ENCODE measurements around the gene FBLN1. TPM values are rescaled to one million over a fixed set of nuclear protein-coding genes. Genes with fewer than 3 reads are reported as not detected.
"Not testable (repeated sequence)": the region's sequence is repeated elsewhere in the genome, so short reads cannot be mapped to it uniquely, and the experiment has no call there.

Gene FBLN1
- total RNA-seq, 1 donor: 0.10 TPM

DNA sequence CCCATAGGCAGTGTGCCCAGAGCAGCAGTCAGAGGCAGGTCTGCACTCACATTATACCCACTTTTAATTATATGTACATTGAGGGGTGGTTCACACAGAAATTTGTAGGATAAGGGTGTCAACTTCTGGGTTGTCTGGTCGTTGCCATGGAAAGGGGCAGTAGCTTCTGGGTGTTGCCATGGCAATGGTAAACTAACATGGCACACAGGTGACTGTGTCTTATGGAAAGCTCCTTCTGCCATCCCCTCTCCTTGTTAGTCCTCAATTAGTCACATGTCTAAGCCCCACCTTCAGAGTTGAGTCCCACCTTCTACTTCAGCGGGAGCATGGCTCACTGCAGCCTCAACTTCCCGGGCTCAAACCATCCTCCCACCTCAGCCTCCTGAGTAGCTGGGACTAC lies 112.7 kb downstream of the FBLN1 start:
- H3K9me3 ChIP-seq (ENCODE audit: low read depth, low read length): no peaks in the 10 kb centered on the region
- peaks cover 4% of the 10 kb centered on the region for H3K4me1 ChIP-seq (ENCODE audit: insufficient read depth, low read length)
- no peak overlapping the region for H3K4me3 ChIP-seq (ENCODE audit: low read length)
- no peaks in the 10 kb centered on the region for H3K27me3 ChIP-seq (ENCODE audit: insufficient read depth, low read length)

DNA sequence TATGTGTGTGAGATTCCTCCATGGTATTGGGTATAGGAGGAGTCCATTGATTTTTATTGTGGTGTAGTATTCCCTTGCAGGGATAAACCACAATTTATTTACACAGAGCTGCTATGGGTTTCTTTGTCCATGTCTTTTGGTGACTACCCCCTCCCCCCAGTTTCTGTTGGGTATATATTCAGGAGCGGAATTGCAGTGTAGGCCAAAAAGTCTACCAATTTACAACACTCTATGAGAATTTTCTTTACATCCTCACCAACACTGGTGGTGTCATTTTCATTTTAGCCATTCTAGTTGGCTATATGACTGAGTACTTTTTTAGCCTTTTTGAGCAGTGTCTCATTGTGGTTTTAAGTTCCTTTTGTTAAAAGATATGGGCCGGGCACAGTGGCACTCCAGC lies 113.7 kb downstream of the FBLN1 start:
- Histone ChIP-seq H3K9me3 (ENCODE audit: low read depth, low read length) (no peaks in the 10 kb centered on the region), H3K4me1 (ENCODE audit: insufficient read depth, low read length) (peaks cover 4% of the 10 kb centered on the region), H3K4me3 (ENCODE audit: low read length) (no peak overlapping the region), H3K27me3 (ENCODE audit: insufficient read depth, low read length) (no peaks in the 10 kb centered on the region)

DNA sequence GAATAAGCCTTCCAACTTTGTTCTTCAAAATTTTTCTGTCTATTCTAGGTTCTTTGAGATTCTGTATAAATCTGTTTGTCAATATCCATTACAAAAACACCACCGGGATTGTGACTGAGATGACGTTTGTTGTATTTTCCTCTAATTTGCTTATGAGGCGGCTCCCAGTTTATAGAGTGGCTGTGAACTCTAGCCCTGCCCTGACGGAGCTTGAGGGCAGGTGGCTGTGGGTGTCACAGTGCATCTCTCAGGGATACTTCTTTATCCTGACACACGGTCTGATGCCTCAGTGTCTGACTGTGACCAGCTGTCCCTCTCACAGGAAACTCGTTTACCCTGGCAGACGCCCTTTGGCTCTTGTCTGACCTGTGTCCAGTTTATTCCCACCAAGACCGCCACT lies 115.3 kb downstream of the FBLN1 start:
- Histone ChIP-seq H3K9me3 (ENCODE audit: low read depth, low read length) (no peaks in the 10 kb centered on the region), H3K27me3 (ENCODE audit: insufficient read depth, low read length) (no peaks in the 10 kb centered on the region), H3K4me1 (ENCODE audit: insufficient read depth, low read length) (no peaks in the 10 kb centered on the region)

DNA sequence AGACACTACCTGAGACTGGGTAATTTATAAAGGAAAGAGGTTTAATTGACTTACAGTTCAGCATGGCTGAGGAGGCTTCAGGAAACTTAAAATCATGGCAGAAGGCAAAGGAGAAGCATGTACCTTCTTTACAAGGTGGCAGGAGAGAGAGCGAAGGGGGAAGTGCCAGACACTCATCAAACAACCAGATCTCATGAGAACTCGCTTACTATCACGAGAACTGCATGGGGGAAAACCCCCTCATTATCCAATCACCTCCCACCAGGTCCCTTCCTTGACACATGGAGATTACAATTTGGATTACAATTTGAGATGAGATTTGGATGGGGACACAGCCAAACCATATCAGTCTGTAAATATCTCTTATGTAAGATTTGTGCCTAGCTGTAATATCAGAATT lies 118.0 kb downstream of the FBLN1 start:
- no peaks in the 10 kb centered on the region for H3K27me3 ChIP-seq (ENCODE audit: insufficient read depth, low read length)
- H3K4me1 ChIP-seq (ENCODE audit: insufficient read depth, low read length): peaks cover 6% of the 10 kb centered on the region
- H3K9me3 ChIP-seq (ENCODE audit: low read depth, low read length): no peaks in the 10 kb centered on the region
- no peak overlapping the region for H3K4me3 ChIP-seq (ENCODE audit: low read length)

More for the DNA sequence above, 115.3 kb downstream of the FBLN1 start:
- no peak overlapping the region for H3K4me3 ChIP-seq (ENCODE audit: low read length)

DNA sequence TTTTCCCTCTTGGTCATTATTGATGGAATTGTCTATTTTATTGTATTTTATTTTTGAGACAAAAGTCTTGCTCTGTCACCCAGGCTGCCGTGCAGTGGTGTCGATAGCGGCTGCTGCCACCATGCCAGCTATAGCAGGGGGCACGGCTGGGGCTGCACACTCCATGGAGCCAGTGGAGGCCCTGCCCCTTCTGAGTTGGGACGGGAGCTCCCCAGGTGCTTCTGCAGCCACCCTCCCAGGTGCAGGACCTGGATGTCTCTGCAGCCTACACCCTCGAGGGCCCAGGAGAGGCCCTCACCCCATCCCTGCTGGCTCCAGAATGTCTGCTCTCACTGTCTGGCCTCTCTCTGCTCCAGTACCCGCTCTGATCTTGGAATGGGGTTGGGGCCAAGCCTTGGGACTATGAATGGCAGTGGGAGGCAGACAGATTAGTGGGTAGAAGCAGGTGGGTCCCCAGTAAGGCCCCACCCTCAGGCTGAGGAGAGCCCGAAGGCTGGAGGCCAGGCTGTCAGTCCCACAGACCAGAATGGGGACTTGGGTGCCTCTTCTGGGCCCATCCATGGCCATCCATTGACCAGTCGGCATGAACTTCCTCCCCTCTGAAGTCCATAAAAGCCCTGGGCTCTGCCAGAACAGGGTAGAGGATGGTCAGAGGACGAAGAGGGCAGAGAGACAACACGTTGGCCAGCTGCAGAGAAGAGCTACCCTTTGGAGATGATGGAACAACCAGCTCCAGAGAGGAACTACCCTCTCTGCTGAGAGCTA lies 119.3 kb downstream of the FBLN1 start:
- Histone ChIP-seq H3K27me3 (ENCODE audit: insufficient read depth, low read length) (no peaks in the 10 kb centered on the region), H3K4me3 (ENCODE audit: low read length) (no peak overlapping the region), H3K9me3 (ENCODE audit: low read depth, low read length) (no peaks in the 10 kb centered on the region), H3K4me1 (ENCODE audit: insufficient read depth, low read length) (peaks cover 6% of the 10 kb centered on the region)

DNA sequence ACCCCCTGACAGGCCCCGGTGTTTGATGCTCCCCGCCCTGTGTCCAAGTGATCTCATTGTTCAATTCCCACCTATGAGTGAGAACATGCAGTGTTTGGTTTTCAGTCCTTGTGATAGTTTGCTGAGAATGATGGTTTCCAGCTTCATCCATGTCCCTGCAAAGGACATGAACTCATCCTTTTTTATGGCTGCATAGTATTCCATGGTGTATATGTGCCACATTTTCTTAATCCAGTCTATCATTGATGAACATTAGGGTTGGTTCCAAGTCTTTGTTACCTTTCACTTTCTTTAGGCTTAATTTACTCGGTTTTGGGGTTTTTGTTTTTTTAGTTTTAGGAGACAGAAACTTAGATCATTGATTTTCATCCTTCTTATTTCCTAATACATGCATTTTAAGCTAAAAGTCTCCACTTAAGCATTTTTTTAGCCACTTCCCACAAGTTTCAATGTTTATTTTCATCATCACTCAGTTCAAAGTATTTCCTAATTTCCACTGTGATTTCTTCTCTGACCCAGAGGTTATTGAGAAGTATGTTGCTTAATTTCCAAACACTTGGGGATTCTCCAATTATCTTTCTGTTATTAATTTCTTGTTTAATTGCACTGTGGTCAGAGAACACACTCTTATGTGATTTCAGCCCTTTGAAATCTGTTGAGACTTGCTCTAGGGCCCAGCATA lies 120.9 kb downstream of the FBLN1 start:
- H3K4me1 ChIP-seq (ENCODE audit: insufficient read depth, low read length); H3K27me3 ChIP-seq (ENCODE audit: insufficient read depth, low read length); H3K9me3 ChIP-seq (ENCODE audit: low read depth, low read length); H3K4me3 ChIP-seq (ENCODE audit: low read length): not testable (repeated sequence)

DNA sequence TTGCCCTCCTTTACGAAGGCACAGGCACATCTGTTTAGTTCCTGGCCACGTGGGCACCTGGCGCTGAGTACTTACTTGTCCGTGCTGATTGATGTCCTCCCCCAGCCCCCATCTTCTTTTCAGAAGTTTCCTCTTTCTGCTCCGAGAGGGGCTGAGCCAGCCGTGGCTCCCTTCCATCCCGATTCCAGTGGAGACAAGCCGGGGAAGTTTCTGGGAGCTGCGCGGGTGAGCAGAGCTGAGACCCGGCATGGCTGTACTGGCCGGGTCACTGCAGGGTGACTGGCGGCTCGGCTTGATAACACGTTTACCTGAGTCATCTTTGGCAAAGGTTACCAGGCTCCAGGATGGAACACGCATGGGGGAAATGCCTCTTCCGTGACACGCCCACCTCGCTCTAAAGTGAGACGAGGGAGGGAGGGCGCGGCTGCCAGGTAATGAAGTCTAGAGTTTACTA lies 123.5 kb downstream of the FBLN1 start:
- Histone ChIP-seq H3K27me3 (ENCODE audit: insufficient read depth, low read length) (no peaks in the 10 kb centered on the region), H3K4me3 (ENCODE audit: low read length) (no peak overlapping the region), H3K9me3 (ENCODE audit: low read depth, low read length) (no peaks in the 10 kb centered on the region), H3K4me1 (ENCODE audit: insufficient read depth, low read length) (peaks cover 8% of the 10 kb centered on the region)

DNA sequence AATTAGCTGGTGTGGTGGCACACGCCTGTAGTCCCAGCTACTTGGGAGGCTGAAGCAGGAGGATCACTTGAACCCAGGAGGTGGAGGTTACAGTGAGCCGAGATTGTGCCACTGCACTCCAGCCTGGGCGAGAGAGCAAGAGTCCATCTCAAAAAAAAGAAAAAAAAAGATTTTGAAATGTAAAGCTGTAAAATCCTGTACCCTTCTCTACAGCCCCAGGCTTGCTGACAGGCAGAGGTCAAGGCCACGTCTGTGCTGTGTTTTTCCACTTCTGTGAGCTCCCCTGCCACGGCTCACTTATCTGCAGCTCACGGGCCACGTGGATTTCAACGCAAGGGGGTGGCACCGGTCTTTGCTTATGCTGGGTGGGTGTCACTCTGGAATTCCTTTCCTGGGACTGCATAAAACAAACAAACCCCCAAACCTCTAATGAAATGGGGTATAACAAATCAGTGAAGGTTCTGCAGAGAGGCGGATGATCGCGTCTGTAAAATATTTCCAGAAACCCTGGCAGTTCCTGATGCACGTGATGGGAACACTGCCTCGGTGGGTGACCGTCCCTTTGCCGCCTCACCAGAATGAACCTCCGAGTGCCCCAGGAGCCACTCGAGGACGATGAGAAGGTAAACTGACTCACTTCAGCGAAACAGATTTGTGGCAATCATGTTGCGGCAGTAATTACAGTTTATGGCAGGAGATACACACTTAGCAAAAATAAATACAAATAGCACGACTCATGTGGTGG lies 125.0 kb downstream of the FBLN1 start:
- H3K9me3 ChIP-seq (ENCODE audit: low read depth, low read length): no peaks in the 10 kb centered on the region
- peaks cover 8% of the 10 kb centered on the region for H3K4me1 ChIP-seq (ENCODE audit: insufficient read depth, low read length)
- peaks cover 8% of the 10 kb centered on the region for H3K27me3 ChIP-seq (ENCODE audit: insufficient read depth, low read length)
- H3K4me3 ChIP-seq (ENCODE audit: low read length): no peak overlapping the region

DNA sequence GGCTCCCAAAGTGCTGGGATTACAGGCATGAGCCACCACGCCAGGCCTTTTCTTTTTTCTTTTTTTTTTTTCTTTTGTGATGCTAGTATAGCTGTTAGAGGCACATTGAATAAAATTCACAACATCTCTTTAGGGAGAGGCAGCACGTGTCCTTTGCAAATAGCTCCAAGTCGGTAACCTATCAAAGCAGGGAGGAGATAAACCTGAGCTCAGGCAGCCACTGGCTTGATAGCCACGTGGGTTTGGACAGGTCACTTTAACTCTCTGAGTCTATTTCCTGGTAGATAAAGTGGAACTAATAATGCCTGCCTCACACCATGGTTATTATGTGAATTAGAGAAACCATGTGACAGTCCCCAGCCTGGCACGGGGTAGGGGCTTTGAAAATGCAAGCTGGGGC lies 125.8 kb downstream of the FBLN1 start:
- Histone ChIP-seq H3K27me3 (ENCODE audit: insufficient read depth, low read length) (peaks cover 15% of the 10 kb centered on the region), H3K9me3 (ENCODE audit: low read depth, low read length) (no peaks in the 10 kb centered on the region), H3K4me3 (ENCODE audit: low read length) (no peak overlapping the region), H3K4me1 (ENCODE audit: insufficient read depth, low read length) (peaks cover 8% of the 10 kb centered on the region)

DNA sequence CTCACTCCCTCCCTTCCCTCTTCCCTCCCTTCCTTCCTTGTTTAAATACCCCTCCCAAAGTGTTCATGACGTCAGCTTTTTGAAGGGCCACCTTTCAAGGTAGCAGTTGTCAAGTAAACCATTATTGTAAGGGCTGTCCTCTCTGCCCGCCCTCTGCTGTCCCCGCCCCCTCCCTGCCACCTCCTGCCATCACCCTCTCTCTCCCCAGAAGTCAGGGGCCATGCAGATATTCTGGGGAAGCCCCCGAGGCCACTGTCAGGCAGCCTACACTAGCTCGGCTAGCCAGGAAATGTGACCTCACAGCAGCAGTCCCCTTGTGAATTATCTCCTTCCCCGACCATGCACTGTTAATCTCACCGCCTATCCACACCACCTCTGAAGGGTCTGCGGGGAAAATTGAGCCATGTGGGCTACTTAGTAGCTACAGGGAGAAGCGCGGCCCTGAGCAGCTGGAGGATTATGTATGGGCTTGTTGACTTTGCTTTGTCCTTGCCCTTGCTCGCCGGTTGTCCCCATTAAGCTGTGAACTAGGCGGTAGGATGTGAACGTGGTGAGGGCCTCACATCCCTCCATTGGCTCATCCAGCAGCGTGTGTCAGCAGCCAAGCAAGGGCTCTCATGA lies 126.9 kb downstream of the FBLN1 start:
- Histone ChIP-seq H3K4me1 (ENCODE audit: insufficient read depth, low read length) (peaks cover 3% of the 10 kb centered on the region), H3K27me3 (ENCODE audit: insufficient read depth, low read length) (peaks cover 15% of the 10 kb centered on the region), H3K9me3 (ENCODE audit: low read depth, low read length) (no peaks in the 10 kb centered on the region), H3K4me3 (ENCODE audit: low read length) (no peak overlapping the region)

DNA sequence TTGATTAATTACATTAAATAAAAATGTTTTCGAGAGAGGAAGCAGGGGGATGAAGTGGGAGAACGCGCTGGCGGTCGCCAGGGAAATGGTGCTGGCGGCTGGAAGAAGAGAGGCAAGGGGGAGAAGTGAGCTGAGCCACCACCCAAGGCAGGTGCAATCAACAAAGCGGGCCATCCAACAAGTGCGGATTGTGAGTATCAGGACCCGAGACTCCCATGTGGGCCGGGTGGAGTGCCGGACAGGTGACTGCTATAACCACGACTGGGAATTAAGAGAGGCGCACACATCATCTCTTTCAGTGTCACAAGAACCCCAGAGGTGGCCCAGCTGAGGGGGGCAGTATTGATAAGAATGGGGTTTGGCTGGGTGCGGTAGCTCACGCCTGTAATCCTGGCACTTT lies 127.8 kb downstream of the FBLN1 start:
- H3K4me3 ChIP-seq (ENCODE audit: low read length): no peak overlapping the region
- no peaks in the 10 kb centered on the region for H3K9me3 ChIP-seq (ENCODE audit: low read depth, low read length)
- peaks cover 3% of the 10 kb centered on the region for H3K4me1 ChIP-seq (ENCODE audit: insufficient read depth, low read length)
- peaks cover 15% of the 10 kb centered on the region for H3K27me3 ChIP-seq (ENCODE audit: insufficient read depth, low read length)

DNA sequence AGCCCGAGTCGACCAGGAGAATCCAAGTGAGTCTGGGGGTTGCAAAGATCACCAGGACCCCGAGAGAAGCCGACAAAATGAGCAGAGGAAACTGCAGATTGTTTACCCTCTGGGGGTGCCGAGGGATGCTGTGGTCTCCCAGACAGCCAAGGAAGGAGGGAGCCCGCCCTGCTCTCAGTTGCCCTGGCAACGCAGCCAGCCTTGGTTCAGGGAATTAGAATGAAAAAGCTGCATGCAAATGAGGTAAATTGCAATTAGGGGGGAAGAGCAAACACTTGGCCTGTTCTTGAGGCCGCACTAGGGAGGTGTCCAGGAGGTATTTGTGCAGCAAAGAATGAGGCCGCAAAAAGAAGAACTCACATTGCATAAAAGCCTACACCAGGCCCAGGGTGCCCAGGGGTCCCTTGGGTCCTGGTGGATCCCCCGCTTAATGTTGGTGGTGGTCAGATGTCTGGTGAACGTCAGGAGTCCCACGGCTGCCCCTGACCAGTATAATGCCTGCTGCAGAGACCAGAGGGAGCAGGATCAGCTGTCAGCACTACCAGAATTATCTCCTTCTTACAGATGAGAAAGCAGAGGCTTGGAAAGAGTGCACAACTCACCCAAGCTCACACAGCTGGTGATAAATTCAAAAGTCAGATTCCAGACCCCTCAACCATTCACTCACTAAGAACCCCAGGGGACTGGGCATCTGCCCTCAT lies 128.6 kb downstream of the FBLN1 start:
- Histone ChIP-seq H3K4me3 (ENCODE audit: low read length) (no peak overlapping the region), H3K4me1 (ENCODE audit: insufficient read depth, low read length) (peaks cover 3% of the 10 kb centered on the region), H3K9me3 (ENCODE audit: low read depth, low read length) (no peaks in the 10 kb centered on the region), H3K27me3 (ENCODE audit: insufficient read depth, low read length) (peaks cover 15% of the 10 kb centered on the region)

DNA sequence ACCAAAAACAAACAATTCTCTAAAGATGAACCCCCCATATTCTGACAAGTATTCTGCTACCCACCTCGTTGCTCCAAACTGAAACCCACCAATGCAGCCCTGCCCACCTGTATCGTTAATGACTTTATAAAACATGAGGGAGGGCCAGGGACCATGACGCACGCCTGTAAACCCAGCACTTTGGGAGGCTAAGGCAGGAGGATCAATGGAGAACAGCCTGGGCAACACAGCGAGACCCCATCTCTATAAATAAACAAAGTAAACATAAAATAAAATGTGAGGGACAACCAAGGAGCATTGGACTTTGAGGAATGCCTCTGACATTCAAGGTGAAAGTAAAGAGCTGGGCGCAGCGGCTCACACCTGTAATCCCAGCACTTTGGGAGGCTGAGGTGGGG lies 129.2 kb downstream of the FBLN1 start:
- peaks cover 3% of the 10 kb centered on the region for H3K4me1 ChIP-seq (ENCODE audit: insufficient read depth, low read length)
- no peaks in the 10 kb centered on the region for H3K9me3 ChIP-seq (ENCODE audit: low read depth, low read length)
- no peak overlapping the region for H3K4me3 ChIP-seq (ENCODE audit: low read length)
- H3K27me3 ChIP-seq (ENCODE audit: insufficient read depth, low read length): peaks cover 15% of the 10 kb centered on the region

DNA sequence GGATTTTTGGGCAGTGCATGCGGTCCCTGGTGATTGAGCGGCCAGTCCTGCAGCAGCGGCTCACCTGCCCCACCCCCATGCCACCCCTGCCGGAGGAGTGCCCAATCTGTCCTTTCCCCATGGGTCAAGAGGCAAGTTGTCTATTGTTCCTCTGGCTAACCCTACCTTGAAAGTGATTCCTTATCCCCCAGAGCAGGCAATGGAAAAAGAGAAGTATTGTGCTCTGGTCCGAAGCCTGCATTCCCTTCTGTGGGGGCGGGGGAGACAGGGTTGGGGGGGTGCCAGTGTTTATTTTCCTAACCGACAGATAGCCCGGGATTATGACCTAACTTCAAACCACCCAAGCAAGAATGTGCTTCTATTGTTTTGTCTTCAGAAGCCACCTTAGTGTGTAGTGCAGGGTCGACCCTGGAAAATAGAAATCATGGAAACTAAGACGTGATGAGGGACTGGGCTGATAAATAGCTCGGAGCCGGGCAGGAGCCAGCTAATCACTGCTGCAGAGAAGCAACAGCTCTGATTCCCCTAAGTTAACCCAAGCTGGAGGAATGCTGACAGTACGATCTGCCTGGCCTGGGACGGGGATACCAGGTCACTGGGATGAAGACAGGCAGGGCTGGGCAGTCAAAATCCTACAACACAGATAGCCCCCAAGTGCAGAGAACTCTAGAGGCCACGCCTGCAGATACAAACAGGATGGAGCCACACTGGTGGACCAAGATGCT lies 130.3 kb downstream of the FBLN1 start:
- no peaks in the 10 kb centered on the region for H3K9me3 ChIP-seq (ENCODE audit: low read depth, low read length)
- no peak overlapping the region for H3K4me3 ChIP-seq (ENCODE audit: low read length)
- peaks cover 15% of the 10 kb centered on the region for H3K27me3 ChIP-seq (ENCODE audit: insufficient read depth, low read length)
- H3K4me1 ChIP-seq (ENCODE audit: insufficient read depth, low read length): peaks cover 3% of the 10 kb centered on the region

Measured in mononuclear cell (primary cell).